ENCODE data around the gene CCDC116.
"Not testable (repeated sequence)": the region's sequence is repeated elsewhere in the genome, so short reads cannot be mapped to it uniquely, and the experiment has no call there.

Gene CCDC116

DNA sequence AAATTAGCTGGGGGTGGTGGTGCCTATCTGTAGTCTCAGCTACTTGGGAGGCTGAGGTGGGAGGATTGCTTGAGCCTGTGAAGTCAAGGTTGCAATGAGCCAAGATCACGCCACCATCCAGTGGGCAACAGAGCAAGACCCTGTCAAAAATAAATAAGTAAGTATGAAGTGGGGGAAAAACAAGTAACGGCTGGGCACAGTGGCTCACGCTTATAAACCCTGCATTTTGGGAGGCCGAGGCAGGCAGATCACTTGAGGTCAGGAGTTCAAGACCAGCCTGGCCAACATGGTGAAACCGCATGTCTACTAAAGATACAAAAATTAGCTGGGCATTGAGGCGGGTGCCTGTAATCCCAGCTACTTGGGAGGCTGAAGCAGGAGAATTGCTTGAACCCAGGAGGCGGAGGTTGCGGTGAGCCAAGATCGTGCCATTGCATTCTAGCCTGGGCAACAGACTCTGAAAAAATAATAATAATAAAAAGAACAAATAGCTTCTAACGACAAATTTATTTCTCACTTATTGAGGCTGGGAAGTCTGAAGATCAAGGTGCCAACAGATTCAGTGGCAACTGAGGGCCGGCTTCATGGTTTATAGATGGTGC lies 22.9 kb upstream of the CCDC116 start:
- DNase-seq (ENCODE audit: low spot score), result not testable (repeated sequence)

DNA sequence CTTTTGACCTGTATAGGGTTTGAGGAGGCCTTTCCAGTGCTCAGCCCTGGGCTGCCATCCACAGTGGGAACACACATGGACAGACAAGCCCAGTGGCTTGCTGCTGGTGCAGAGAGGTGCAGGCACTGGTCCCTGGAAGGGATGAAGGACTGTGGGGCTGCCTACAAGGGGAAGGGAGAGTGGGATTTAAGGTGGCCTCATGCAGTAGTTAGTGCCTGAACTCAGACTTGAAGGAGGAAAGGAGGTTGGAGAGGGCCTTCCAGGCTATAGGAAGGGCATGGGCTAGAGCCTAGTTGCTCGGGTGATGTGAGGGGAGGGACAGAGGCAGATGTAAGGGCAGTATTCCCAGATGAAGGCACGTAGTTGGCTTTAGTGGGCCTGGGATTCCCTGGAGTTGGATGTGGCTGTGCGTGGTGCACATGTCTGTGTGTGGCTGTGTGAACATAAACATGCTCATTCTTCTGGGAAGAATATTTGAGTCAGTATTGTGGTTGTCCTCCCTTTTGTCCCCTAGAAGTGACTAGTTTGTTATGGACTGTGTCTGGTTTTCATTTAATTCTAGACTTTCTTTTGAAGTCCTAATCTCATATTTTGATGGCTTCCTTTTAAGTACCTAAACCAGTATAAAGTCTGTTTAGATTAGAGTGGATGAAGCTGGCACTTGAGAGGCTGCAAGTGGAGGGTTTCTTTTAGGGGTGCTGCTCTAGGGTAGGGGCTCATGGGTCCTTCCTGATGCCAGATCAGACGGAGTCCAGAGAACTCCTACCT lies 21.2 kb upstream of the CCDC116 start:
- no peak for DNase-seq (ENCODE audit: low spot score)

DNA sequence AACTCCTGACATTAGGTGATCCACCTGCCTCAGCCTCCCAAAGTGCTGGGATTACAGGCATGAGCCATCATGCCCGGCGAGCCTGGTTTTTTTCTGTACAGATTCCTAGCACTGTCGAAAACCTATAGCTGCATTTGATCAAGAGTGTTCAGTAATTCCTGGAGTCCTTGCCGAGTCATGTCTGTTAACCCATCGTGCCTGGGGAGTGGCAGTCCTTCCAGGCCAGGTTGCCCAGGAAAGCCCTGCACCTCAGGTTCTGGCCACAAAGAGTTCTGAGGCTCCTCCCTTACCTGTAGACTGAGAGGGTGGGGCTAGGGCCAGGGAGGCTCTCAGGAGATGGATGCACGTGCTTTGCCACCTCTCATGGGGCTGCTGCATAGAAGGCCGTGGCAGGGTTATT lies 19.7 kb upstream of the CCDC116 start:
- DNase-seq (ENCODE audit: low spot score), result no peak

DNA sequence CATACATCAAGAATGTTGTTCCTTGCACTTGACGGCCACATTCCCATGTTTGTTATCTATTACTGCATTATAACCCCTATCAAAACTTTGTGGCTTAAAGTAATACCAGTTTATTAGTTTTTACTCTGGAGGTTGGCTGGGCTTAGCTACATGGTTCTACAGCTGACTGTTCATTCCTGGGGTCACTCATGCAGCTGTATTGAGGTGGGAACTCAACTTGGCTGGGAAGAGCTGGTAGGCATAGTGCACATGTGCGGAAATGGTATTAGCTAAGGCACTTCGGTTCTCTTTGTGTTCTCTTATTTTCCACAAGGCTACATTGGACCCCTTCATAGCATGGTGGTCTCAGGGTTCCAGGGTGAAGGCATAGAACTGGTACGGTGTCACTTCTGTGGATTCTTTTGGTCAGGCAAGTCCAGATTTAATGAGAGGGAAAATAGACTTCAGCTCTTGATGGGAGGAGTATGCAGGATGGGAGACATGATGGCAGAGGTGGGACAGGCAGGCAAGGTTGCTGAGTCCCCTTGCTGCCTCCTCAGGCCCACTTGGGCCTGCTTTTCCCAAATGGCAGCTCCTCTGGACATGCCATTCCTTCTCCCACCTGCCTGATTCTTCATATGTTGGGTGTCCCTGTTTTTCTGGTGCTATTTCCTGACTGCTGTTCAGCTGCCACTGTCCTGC lies 18.9 kb upstream of the CCDC116 start:
- DNase-seq (ENCODE audit: low spot score), result no peak

DNA sequence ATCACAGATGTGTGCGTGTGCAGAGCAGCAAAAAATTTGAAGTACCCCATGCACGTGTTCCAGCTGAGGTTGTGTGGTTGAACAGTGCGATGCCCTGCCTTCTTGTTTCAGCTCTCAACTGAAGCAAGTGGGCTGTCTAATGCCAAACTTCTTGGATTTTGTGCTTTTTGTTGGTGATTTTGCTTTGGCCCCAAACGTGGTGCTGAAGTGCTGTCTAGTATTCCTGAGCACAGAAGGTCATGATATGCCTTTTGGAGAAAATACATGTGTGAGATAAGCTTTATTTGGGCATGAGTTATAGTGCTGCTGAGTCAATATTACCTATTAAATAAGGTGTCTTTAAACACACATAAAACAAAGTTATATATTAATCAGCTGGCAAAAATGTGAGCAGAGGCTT lies 16.8 kb upstream of the CCDC116 start:
- DNase-seq (ENCODE audit: low spot score), result no peak

DNA sequence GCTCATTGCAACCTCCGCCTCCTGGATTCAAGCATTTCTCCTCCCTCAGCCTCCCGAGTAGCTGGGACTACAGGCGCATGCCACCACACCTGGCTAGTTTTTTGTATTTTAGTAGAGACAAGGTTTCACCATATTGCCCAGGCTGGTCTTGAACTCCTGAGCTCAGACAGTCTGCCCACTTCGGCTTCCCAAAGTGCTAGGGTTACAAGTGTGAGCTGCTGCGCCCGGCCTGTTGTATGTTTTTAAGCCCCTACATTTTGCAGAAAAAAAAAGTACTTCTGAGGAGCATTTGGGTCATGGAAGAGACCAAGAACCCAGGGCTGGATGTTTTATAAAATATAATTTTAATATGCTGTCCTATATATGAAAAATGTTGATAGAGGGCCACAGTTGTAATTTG lies 15.2 kb upstream of the CCDC116 start:
- DNase-seq (ENCODE audit: low spot score), result not testable (repeated sequence)

DNA sequence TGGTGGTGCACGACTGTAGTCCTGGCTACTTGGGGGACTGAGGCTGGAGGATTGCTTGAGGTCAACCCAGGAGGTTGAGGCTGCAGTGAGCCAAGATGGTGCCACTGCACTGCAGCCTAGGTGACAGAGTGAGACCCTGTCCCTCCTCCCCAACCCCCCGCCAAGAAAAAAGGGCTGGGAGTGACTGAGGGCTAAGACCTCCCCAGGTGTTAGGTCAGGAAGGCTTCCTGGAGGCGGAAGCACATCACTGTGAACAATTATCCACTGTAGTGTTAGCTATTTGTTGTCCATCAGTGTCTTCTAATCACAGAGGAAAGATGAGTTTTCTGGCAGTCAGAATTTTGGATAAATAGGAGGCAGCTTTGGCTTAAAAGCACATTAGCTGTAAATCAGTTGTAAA lies 11.5 kb upstream of the CCDC116 start:
- DNase-seq (ENCODE audit: low spot score), result no peak

DNA sequence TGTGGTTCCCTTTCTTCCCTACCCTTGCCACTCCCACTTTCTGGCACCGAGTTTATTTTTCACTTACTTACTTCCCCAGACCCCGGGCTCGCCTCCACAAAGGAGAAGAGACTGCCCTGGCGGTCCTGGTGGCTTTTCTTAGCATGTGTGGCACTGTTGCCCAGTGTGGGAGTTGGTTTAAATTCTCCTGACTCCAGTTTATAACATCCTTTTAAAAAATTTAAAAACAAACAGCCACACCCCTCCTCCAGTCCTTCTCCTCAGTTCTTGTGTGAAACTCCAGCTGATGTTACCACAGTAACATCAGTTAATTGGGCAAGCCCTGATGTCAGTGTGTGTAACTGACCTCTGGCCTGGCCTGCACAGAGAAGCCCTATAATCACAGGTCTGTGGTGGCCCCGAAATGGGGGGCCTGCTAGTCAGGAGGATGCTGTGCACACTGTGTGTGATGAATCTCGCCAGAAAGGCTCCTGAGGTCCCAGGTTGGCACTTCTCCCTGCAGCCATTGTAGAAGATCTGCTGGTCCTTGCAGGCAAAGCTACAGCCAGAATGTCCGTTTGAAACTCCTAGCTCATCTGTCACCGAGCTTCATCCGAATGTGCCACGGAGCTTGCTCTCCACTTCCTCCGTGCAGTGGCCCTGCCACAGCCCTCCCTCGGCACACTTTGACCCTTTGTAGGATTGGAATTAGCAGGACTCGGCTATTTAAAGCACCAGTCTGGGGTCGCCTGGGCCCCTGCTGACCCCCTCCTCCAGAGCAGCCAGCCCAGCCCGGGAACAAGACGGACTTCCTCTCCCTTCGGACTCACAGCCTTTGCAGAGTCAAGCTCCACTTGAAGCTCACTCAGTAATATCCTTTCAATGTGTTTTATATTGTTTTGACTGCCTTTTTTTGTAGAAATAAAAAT lies 10.3 kb upstream of the CCDC116 start:
- DNase-seq (ENCODE audit: low spot score), result no peak

DNA sequence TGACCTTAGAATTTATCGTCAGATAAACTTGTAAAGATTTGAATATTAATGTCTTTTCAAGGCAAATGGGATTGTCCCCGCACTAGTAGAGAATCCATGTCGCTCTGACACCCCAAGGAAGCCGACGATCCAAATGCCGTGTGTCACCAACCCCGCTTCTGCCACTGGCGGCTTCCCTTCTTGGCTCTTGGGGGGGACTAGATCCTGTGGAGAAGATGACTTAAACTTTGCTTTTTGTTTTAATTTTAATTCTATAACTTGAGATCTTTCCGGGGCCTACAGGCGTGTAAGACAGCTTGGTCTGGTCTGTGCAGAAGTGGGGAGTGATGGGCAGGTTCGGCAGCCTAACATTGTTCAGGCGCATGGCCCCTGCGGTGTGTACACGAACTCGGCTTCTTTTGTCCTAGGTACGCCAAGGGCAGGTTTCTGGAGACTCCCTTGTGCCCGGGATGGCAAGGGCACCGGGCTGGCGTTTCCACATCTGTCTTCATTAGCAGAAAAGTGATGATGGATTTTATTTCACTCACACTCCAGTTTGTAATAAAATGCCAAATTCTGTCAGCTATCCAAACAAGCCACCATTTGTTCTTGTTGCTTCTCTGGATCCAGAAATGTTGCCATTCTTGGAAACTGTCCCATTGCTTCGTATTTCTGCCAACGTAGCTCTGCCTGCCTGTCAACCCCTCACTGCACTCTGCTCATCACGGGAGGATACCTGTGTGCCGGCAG lies 9.5 kb upstream of the CCDC116 start:
- no peak for DNase-seq (ENCODE audit: low spot score)

DNA sequence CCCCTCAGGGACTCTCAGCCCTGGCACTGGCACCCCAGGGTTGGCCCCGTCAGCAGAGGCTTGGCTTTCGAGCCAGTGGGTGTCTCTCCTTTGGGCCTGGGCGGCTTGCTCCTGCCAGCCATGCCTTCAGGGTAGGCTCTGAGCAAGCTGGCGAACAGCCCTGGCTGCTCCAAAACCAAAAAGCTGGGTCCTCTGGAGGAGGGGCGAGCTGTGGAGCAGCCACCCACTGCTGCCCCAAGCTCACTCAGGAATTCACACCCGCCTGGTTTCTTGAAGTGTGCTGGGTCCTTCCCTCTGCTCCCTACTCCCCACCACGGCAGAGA lies 9.0 kb upstream of the CCDC116 start:
- DNase-seq (ENCODE audit: low spot score), result no peak

DNA sequence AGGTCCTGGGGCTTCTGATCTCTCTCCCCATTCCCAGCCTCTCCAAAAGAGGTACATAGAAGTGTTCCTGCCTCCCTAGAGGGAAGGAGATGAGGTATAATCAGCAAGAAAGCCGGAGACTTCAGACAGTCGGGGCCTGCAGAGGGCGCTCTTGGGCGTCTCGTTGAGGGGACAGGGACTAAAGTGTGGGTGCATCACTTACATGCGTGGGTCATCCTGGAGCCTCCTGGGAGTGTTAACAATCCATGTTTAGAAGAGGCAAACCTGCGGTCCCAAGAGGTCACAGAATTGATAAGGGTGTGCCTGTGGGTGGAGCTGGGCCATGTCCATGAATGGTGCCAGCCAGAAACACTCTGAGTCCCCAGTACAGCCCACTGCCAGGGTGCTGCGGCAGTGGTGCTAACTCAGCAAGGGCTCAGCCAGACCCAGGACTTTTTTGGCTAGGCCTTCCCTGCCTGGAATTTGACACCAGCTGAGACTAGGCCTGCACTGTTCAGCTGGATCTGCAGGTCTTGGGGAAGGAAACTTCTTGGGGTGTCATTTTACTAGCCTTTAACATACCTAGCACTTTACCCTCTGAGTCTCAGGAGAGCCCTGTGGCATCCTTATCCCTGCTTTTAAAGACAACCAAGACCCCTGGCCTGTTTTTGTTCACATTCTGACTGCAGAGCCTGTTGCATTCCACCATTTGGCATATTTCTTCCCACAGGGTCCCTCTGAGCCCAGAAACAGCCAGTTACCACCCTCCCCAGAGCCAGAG lies 8.3 kb upstream of the CCDC116 start:
- DNase-seq (ENCODE audit: low spot score), result no peak

DNA sequence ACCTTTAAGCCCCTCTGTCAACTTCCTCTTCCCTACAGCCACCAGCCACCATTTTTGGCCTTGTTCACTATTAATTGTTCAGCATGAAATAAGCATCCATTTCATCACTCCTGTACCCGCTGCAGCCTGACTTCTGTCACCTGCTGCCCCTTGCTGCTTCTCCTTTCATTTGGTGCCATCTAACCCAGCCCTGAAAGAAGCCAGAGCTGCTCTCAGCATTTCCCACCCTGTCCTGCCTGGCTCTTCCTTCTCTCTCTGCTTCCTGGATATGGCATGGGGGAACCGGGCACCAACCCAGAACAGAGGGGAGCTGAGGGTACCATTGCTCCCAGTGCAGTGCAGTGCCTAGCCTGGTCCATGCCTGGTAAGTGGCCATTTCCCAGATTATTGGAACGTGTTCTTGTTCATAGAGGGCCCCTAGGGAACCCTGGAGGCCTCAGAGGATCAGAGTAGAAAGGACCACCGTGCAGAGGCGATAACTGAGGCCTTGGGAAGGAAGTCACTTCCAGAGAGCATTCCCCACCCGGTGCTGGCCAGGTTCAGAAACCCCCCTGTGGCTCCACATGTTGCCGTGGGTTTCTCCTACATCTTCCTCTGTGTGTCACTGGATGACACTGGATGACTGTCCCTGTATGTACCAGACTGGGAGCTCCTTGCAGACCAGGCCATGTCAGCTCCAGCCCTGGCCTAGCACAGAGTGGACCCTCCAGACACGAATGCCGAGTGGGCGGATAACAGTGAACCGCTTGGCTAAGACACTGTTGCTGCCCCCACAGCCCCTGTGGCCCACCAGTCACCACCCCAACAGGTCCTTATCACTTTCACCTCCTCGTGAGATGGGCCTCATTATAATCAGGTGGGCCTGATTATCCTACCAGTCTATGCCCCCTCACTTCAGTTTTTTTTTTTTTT lies 7.4 kb upstream of the CCDC116 start:
- no peak for DNase-seq (ENCODE audit: low spot score)

DNA sequence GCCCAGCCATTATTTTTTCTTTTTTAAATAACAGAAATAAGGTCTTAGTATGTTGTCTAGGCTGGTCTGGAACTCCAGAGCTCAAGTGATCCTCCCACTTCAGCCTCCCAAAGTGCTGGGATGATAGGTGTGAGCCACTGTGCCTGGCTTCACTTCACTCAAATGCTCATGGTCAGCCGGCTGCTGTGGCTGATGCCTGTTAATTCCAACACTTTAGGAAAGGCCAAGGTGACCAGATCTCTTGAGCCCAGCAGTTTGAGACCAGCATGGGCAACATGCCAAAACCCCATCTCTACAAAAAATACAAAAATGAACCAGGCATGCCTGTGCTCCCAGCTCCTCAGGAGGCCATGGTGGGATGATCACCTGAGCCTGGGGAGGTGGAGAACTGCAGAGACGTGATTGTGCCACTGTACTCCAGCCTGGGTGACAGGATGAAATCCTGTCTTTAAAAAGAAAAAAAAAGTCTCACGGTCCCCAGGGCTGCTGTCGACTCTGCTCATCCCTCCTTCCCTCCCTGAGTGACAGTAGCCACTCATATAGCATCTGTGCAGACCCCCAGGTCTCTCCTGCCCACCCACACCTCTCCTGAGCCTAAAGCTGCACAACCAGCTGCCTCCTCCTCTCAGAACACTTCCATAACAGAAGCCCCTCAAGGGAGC lies 6.4 kb upstream of the CCDC116 start:
- DNase-seq (ENCODE audit: low spot score), result no peak

DNA sequence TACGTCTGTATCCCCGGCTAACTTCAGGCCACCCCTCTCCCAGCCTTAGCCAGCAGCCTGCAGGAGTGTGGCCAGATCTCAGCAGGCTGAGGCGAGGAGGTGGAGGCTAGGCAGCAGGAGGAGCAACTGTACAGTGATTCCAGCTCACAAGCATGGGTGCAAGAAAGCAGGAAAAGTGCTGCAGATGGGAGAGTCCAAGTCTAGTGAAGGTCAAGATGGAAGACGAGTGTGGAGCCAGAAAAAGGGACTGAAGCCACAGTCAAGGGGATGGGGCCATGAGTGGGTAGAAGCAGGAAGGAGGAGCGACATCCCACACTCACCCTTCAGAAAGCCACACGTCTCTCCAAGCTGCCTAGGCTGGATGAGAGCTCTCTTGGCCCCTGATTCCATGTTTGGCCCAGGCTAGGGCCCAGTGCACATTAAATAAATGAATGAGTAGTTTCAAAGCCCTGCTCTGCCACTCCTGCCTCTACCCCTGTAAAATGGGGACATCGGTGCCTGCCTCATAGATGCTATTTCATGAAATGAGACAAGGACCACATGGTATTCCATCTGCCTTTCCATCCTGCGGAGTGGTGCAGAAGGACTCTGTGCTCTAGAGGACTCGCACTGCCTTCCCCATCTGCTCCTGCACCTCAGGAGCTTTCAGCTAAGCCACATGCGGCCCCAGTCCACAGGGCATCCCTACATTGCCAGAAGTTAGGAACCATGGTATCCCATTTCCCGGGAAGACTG lies 5.7 kb upstream of the CCDC116 start:
- no peak for DNase-seq (ENCODE audit: low spot score)

DNA sequence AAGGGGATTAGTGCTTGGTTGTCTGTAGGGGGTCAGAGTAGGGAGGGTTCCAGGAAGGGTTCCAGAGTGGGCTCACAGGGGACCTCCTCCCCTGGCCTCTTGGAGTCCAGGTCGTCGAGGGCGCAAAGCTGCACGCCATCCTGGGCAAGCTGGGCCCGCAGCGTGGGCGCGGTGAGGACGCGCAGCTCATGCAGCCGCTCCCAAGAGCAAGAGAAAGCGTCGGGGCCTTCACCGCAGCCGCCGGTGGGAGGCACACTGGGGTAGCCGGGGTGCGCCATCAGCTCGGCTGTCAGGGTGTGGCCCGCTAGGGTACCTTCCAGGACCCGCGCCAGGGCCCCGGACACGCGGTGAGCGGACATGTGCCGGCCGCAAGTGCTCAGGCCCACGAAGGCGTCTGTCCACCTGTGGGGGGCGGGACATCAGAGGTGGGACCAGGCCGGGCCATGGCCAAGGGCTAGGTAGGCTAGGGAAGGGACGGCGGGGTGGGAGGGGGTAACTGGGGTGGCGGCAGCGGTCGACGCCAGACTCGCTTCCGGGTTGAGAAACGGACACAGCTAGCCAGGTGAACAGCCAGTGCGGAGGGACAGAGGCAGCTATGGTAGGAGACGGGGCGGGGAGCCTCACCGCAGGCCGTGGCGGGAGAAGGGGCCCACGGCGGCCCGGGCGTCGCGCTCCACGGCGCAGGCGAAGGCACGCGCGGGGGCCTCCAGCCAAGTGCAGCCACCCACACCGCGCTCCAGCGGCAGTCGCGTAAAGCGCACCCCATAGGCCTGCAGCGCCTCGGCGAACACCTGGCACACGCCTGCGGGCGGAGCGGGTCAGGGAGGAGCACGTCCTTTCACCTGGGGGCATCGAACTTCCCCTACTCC lies 3.9 kb upstream of the CCDC116 start:
- no peak for DNase-seq (ENCODE audit: low spot score)

DNA sequence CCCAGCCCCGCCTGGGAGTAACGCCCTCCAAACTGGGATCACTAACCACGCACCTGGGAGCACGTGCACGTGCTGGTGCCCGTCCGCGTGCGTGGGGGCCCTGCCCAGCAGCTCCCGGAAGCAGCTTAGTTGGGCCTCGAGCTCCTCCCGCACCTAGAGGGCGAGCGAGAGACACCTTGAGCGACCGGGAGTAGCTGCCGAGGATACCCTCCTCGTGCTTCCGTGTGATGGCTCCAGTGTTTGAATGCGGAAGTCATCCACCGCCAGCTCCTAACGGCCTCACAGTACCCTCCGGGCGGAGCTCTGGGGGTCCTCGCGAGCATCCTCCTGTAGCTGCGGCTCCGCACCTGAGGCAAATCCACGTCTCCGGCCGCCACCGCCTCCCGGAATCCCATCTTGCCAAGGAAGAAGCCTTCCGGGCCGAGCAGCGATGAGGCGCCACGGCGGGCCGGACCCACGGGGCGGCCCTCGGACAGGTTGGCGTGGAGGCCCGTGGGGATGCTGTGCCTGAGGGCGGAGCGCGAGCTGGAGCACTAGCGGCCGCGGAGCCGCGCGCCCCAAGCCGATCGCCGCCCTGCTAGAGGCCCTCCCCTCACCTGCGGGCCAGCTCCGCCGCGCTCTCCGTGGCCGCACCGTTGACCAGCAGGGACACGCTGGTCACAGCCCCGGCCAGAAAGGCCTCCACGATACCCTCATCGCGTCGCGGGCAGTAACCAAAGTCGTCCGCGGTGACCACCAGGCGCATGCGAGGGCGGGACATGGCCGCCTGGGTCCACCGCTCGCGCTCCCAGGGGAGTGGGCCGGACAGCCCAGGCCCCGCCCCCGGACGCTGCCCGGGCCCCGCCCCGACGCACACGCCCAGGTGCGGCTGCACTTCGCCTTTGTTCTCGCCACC lies 3.1 kb upstream of the CCDC116 start, which contains the start of gene YDJC:
YDJC (minus strand) TSS at position 768 of the 895 bp plus-strand sequence; CDS start at position 760, 8 bp downstream.
- peak; percentile 95 for DNase-seq (ENCODE audit: low spot score)

Measured in CD4-positive, alpha-beta T cell treated with Interleukin-6 at 100 ng/mL for 8 hours (primary cell).